NCI-H2107 treated with DMSO at 0.1 percent for 48 hours (cell line): ENCODE results near the gene BICC1.

Experiments
- DNase-seq: peaks from one replicate; lab custom pipeline; 2025; ENCODE audit not compliant: unreplicated experiment; lab: John Stamatoyannopoulos, UW

BICC1 gene, protein sequence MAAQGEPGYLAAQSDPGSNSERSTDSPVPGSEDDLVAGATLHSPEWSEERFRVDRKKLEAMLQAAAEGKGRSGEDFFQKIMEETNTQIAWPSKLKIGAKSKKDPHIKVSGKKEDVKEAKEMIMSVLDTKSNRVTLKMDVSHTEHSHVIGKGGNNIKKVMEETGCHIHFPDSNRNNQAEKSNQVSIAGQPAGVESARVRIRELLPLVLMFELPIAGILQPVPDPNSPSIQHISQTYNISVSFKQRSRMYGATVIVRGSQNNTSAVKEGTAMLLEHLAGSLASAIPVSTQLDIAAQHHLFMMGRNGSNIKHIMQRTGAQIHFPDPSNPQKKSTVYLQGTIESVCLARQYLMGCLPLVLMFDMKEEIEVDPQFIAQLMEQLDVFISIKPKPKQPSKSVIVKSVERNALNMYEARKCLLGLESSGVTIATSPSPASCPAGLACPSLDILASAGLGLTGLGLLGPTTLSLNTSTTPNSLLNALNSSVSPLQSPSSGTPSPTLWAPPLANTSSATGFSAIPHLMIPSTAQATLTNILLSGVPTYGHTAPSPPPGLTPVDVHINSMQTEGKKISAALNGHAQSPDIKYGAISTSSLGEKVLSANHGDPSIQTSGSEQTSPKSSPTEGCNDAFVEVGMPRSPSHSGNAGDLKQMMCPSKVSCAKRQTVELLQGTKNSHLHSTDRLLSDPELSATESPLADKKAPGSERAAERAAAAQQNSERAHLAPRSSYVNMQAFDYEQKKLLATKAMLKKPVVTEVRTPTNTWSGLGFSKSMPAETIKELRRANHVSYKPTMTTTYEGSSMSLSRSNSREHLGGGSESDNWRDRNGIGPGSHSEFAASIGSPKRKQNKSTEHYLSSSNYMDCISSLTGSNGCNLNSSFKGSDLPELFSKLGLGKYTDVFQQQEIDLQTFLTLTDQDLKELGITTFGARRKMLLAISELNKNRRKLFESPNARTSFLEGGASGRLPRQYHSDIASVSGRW

GRCh38 chr10:58512491-58513187 is at the start of gene BICC1:
TSS of gene BICC1 (plus strand) at chr10:58512872. CDS start at chr10:58513144, 272 bp downstream.
- DNase-seq, result no peak

DNA sequence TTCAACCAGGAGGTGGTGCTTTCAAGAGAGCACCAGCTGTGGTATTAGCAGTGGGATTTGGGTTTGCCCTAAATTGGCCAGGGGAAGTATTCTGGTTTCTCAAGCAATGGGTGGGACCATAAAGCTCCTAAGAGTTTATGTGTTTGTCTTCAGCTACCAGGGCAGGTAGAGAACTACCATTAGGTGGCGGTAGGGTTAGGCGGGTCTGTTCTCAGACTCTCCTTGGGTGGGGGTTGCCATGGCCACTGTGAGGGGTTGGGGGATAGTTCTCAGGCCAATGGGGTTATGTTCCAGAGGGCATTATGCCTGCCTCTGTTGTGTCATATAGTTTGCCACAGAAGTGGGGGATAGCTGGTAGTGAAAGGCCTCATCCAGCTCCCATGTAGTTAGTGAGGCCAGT is 47.7 kb upstream of the BICC1 start:
- no peak for DNase-seq

DNA sequence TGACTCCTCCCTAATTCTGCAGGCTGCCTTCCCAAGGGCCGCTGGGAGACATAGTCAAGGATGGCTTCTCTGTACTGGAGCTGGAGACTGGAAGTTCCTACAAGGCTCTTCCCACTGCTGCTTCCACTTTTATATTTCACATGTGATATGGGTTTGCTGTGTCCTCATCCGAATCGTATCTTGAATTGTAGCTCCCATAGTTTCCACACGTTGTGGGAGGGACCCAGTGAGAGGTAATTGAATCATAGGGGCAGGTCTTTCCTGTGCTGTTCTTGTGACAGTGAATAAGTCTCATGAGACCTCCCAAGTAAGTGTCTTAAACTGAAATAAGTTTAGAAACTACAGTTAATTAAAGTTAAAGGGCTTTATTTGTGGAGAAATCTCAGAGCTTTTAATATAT is 47.0 kb upstream of the BICC1 start:
- no peak for DNase-seq

DNA sequence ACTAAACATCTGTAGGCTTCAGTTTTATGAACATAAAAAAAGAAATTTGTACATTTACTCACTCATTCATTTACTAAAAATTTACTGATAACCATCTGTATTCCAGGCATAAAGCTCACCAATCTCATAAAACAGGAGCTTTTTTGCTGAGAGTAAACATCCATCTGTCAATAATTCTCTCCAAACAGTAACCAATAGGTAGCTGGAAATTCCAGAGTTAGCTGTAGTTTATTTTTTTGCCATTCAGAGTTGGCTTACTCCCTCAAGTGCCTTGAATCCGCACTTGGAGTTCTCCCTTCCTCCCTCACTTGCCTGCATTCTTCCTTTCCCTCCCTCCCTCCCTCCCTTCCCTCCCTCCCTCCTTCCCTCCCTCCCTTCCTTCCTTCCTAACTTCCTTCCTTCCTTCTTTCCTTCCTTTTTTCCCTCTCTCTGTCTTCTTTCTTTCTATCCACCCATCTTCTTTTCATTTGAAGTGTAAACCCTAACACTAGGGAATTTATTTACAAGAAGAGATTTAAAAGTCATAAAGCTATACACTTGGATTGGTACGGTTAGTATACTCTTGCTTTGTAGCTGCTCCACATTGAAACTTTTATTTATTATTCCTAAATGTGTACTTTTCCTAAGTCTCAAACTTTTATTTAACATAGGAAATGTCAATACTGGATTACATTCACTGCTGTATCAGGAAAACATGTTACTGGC is 44.6 kb upstream of the BICC1 start:
- DNase-seq, result no peak

GRCh38 chr10:58473976-58474375 is 38.7 kb upstream of the BICC1 start:
- DNase-seq, result no peak

GRCh38 chr10:58475322-58476277 is 37.1 kb upstream of the BICC1 start:
- no peak for DNase-seq

DNA sequence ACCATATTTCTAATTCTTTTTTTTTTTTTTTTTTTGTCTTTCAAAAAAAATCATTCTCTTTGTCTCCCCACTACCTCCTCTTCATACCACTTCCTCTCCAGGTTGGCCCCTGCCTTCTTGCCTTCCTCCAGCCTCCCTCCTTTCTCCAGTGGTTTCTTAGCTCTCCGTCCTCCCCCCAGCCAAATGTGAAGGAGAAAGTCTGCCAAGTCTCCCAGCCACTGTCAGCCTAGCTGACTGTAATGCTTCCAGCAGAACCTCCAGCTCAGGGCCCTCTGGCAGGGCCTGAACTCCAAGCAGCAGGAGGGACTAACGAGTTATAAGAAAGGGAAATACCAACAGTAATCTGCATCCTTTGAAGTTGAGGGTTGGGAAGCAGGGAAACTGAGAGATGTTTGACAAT is 35.5 kb upstream of the BICC1 start:
- no peak for DNase-seq

- DNase-seq, result no peak
Observed at GRCh38 chr10:58477902-58478301, 34.8 kb upstream of the BICC1 start.

- no peak for DNase-seq
Observed at GRCh38 chr10:58479045-58479444, 33.6 kb upstream of the BICC1 start.

- DNase-seq, result no peak
Observed at GRCh38 chr10:58480321-58480720, 32.4 kb upstream of the BICC1 start.

GRCh38 chr10:58481569-58482109 is 31.0 kb upstream of the BICC1 start:
- no peak for DNase-seq

DNA sequence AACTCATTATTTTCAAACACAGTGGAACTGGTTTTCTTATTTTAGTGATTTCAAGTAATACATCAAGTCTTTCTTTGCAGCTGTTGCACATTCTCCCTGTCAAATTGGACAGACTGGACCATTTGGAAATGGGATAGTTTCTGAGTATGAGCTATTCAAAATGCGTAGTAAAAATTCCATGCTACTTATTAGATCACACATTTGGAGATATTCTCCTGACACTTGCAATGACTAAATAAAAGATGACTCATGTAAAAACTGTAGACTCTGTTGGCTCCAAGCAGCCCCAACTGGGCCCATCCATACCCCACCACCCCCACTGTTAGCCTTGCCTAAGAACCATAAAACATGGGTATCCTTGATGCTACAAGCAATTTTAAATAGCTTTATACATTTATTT is 25.9 kb upstream of the BICC1 start:
- no peak for DNase-seq

DNA sequence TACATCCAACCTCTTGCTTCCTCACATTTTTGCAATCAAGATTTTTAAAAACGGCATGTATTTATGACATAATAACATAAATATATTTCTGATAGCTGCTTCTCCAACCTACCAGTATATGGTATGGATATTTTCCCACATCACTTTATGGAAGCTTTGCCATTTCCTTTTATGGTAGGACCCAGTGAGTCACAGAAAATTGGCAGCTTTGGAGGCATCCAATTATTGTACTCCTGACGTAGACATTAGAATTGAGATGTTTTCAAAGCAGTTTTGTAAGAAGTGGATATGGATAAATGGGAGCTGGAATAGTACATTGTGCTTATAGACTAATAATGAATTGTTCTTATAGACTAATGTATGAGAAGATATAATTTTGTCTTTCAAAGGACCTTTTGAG is 23.8 kb upstream of the BICC1 start:
- DNase-seq, result no peak

- DNase-seq, result no peak
Observed at GRCh38 chr10:58502956-58503355, 9.7 kb upstream of the BICC1 start.

- no peak for DNase-seq
Observed at GRCh38 chr10:58508316-58508715, 4.4 kb upstream of the BICC1 start.

DNA sequence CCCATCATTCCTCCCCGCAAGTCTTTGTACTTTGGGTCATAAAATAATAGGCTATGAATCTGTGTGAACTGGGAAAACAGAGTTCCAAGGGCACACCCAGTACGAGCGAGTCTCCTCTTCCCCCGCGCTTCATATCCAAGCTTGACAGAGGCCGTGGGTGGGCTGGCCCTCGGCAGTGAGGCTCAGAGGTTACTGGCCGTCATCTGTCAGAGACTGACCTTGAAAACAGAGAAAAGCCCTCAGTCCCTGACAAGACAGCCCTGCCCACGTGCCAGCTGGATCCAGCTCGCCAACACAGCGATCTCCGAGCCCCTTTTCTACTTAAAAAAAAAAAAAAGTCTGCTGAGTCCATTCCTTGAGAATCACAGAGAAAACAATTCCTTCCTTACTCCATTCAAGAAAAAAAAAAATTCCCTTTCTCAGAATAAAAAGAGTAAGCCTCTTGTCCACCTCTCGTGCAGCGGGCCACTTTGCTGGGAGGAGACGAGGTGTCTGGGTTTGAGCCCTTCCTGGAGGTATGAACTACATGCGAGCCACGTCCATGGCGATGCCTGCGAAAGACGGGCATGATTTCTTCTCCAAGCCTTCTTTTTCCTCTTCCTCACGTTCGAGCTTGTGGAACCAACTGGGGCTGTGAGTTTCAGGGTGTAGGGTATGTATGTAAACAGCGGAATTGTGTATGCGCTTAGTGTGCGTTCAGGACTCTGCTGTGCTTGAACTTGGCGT is 744 bp upstream of the BICC1 start:
- DNase-seq, result no peak

GRCh38 chr10:58513188-58514110 is 777 bp downstream of the BICC1 start:
- no peak for DNase-seq
